ENCODE measurements around the gene RIPOR1. TPM values are rescaled to one million over a fixed set of nuclear protein-coding genes. Genes with fewer than 3 reads are reported as not detected.

RIPOR1 gene
- total and polyA plus RNA-seq, 2 of the 4 experiments (the other 2 are of a cell fraction), result 9.5 to 41.3 TPM

DNA sequence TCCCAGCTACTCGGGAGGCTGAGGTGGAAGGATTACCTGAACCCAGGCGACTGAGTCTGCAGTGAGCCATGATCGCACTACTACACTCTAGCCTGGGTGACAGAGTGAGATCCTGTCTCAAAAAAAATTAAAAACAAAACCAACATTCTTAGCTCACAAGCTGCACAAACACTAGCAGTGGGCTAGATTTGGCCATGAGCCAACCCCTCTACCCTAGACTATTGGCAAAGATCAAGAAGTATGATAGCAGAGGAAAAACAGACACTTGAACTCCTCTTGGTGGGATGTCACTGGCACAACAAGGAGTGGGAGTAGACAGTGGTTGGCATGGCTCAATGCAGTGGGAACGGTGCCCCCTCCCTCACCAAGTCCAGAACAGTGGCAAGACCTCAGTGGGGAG is 19.6 kb upstream of the RIPOR1 start:
- Histone ChIP-seq H2BK120ac (ENCODE audit: low read depth, low read length) (no peak overlapping the region), H4K8ac (ENCODE audit: low read depth in 2 of 2, low read length in 2 of 2) (no peak overlapping the region), H2BK5ac (ENCODE audit: low read depth, low read length, poor library complexity, severe bottlenecking) (no peak overlapping the region), H2AK5ac (ENCODE audit: low read depth, low read length) (no peak overlapping the region), H3K9ac (ENCODE audit: low read depth, low read length) (no peak overlapping the region), H2BK15ac (ENCODE audit: low read depth, low read length) (no peak overlapping the region), H3K79me1 (ENCODE audit: low read depth in 1 of 2, low read length in 2 of 2) (no peaks in the 10 kb centered on the region), H3K23ac (ENCODE audit: low read depth, low read length) (no peak overlapping the region), H4K91ac (ENCODE audit: insufficient read depth, low read depth, low read length) (no peak overlapping the region), H3K4ac (ENCODE audit: low read depth, low read length) (no peak overlapping the region), H3K4me3 (ENCODE audit: insufficient read depth, low read depth, low read length) (no peak overlapping the region), H4K5ac (ENCODE audit: low read depth, low read length) (no peak overlapping the region), H2BK20ac (ENCODE audit: low read depth, low read length) (no peak overlapping the region), H2AFZ (replicated peaks; ENCODE audit: low read length, poor library complexity) (no peak overlapping the region), H3K27me3 (ENCODE audit: control insufficient read depth, insufficient read depth, low read length) (no peaks in the 10 kb centered on the region; the same call in 1 of the 2 replicates), H3K27ac (ENCODE audit: insufficient read depth, low read length) (no peak overlapping the region), H3K56ac (ENCODE audit: extremely low read depth, insufficient read depth, low read length) (no peak overlapping the region), H3K18ac (ENCODE audit: low read depth, low read length) (no peak overlapping the region), H3K14ac (replicated peaks; ENCODE audit: low read depth, low read length) (no peak overlapping the region), H3K36me3 (ENCODE audit: control insufficient read depth, insufficient read depth, low read length) (no peaks in the 10 kb centered on the region), H3K4me1 (ENCODE audit: control insufficient read depth, insufficient read depth, low read length) (no peaks in the 10 kb centered on the region), H4K20me1 (ENCODE audit: insufficient read depth, low read length) (no peaks in the 10 kb centered on the region), H2AK9ac (replicated peaks; ENCODE audit: low read depth, low read length, poor library complexity) (no peak overlapping the region), H3K9me3 (ENCODE audit: control insufficient read depth, insufficient read depth, low read length) (no peaks in the 10 kb centered on the region), H3K9me1 (ENCODE audit: insufficient read depth, low read length) (no peaks in the 10 kb centered on the region; the same call in 1 of the 2 replicates), H3K4me2 (ENCODE audit: low read depth, low read length) (no peak overlapping the region)
- no TSS peak for BruUV-seq (replicated peaks)
- no peak for ATAC-seq (ENCODE audit: low read depth)
- intact Hi-C loops (cut with micrococcal nuclease) (no loop called here), in situ Hi-C loops (cut with MboI; ENCODE audit: low sequenced_read_pairs) (no loop called here), dilution Hi-C loops (cut with HindIII; ENCODE audit: low sequenced_read_pairs, unreplicated experiment) (no loop called here)
- DNase-seq, result no peak
- no CpG with 5 or more reads among the region's 4 CpGs for WGBS, 2 experiments (ENCODE audit: extremely low coverage in 2 of 2, insufficient read length in 1 of 2)
- ChIA-PET CTCF (interaction anchor here (1.8 kb wide), 1 partner anchor 12 kb away, joined by 9 read pairs; no protein-coding TSS in a partner anchor), POLR2A (ENCODE audit: unreplicated experiment) (no interaction called here)
- TF ChIP-seq RFX5 (IDR thresholded peaks at IDR 0.05; ENCODE audit: low read depth, low read length) (no peak), POLR2A (IDR thresholded peaks at IDR 0.05; ENCODE audit: low read depth, low read length) (no peak), MXI1 (IDR thresholded peaks at IDR 0.05; ENCODE audit: borderline replicate concordance, low read depth, low read length) (no peak), NFE2L2 (IDR thresholded peaks at IDR 0.05; ENCODE audit: low read depth, low read length) (no peak), SMC3 (IDR thresholded peaks at IDR 0.05; ENCODE audit: low read depth, low read length) (no peak), CEBPB (IDR thresholded peaks at IDR 0.05; ENCODE audit: low read depth, low read length) (no peak), RAD21 (IDR thresholded peaks at IDR 0.05; ENCODE audit: low read length) (no peak), CHD1 (IDR thresholded peaks at IDR 0.05; ENCODE audit: low read depth, low read length) (no peak), USF2 (IDR thresholded peaks at IDR 0.05; ENCODE audit: low read depth, low read length) (no peak)
- TF ChIP-seq, protein P1, sequence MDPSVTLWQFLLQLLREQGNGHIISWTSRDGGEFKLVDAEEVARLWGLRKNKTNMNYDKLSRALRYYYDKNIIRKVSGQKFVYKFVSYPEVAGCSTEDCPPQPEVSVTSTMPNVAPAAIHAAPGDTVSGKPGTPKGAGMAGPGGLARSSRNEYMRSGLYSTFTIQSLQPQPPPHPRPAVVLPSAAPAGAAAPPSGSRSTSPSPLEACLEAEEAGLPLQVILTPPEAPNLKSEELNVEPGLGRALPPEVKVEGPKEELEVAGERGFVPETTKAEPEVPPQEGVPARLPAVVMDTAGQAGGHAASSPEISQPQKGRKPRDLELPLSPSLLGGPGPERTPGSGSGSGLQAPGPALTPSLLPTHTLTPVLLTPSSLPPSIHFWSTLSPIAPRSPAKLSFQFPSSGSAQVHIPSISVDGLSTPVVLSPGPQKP (IDR thresholded peaks at IDR 0.05; ENCODE audit: borderline replicate concordance, low read depth, low read length), result no peak

Measured in IMR-90 (cell line).